ENCODE measurements around the gene SCLT1.

SCLT1 gene

DNA sequence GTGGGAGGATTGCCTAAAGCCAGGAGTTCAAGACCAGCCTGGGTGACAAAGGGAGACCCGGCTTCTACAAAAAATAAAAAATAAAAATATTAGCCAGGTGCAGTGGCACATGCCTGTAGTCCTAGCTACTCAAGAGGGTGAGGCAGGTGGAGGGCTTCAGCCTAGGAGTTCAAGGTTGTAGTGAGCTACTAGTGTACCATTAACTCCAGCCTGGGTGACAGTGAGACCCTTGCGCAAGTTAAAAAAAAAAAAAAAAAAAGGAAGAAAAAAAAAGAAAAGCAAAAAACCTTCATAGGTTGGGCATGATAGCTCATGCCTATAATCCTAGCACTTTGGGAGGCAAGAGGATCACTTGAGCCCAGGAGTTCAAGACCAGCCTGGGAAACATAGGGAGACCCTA lies 5.8 kb downstream of the SCLT1 start:
- TF ChIP-seq TCF12 (IDR thresholded peaks at IDR 0.05; ENCODE audit: low read depth) (no peak), CEBPB (IDR thresholded peaks at IDR 0.05) (no peak), EGR1 (IDR thresholded peaks at IDR 0.05) (no peak), FOXM1 (IDR thresholded peaks at IDR 0.05; ENCODE audit: borderline replicate concordance, low read depth) (no peak), RAD21 (IDR thresholded peaks at IDR 0.05; ENCODE audit: low read depth) (no peak), EP300 (IDR thresholded peaks at IDR 0.05; ENCODE audit: borderline replicate concordance) (no peak), NFIC (IDR thresholded peaks at IDR 0.05) (no peak), CREB1 (IDR thresholded peaks at IDR 0.05; ENCODE audit: low read depth) (no peak), ZBTB7A (IDR thresholded peaks at IDR 0.05; ENCODE audit: low read depth) (no peak), TEAD4 (IDR thresholded peaks at IDR 0.05) (no peak)
- TF ChIP-seq, protein P1, sequence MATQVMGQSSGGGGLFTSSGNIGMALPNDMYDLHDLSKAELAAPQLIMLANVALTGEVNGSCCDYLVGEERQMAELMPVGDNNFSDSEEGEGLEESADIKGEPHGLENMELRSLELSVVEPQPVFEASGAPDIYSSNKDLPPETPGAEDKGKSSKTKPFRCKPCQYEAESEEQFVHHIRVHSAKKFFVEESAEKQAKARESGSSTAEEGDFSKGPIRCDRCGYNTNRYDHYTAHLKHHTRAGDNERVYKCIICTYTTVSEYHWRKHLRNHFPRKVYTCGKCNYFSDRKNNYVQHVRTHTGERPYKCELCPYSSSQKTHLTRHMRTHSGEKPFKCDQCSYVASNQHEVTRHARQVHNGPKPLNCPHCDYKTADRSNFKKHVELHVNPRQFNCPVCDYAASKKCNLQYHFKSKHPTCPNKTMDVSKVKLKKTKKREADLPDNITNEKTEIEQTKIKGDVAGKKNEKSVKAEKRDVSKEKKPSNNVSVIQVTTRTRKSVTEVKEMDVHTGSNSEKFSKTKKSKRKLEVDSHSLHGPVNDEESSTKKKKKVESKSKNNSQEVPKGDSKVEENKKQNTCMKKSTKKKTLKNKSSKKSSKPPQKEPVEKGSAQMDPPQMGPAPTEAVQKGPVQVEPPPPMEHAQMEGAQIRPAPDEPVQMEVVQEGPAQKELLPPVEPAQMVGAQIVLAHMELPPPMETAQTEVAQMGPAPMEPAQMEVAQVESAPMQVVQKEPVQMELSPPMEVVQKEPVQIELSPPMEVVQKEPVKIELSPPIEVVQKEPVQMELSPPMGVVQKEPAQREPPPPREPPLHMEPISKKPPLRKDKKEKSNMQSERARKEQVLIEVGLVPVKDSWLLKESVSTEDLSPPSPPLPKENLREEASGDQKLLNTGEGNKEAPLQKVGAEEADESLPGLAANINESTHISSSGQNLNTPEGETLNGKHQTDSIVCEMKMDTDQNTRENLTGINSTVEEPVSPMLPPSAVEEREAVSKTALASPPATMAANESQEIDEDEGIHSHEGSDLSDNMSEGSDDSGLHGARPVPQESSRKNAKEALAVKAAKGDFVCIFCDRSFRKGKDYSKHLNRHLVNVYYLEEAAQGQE (IDR thresholded peaks at IDR 0.05; ENCODE audit: low read depth): no peak
- TF ChIP-seq, protein P2, sequence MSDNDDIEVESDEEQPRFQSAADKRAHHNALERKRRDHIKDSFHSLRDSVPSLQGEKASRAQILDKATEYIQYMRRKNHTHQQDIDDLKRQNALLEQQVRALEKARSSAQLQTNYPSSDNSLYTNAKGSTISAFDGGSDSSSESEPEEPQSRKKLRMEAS (IDR thresholded peaks at IDR 0.05): no peak
- TF ChIP-seq, protein P3, sequence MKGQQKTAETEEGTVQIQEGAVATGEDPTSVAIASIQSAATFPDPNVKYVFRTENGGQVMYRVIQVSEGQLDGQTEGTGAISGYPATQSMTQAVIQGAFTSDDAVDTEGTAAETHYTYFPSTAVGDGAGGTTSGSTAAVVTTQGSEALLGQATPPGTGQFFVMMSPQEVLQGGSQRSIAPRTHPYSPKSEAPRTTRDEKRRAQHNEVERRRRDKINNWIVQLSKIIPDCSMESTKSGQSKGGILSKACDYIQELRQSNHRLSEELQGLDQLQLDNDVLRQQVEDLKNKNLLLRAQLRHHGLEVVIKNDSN (IDR thresholded peaks at IDR 0.05): no peak

DNA sequence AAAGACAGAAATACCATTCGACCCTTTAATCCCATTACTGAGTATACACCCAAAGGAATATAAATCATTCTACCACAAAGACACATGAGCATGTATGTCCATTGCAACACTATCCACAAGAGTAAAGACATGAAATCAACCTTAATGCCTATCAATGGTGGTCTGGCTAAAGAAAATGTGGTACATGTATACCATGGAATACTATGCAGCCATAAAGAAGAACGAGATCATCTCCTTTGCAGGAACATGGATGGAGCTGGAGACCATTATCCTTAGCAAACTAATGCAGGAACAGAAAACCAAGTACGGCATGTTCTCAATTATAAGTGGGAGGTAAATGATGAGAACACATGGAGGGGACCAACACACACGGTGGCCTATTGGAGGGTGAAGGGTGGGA lies 7.9 kb downstream of the SCLT1 start:
- no peak for TF ChIP-seq TCF12 (IDR thresholded peaks at IDR 0.05; ENCODE audit: low read depth)
- no peak for TF ChIP-seq CREB1 (IDR thresholded peaks at IDR 0.05; ENCODE audit: low read depth)
- TF ChIP-seq TEAD4 (IDR thresholded peaks at IDR 0.05): no peak
- TF ChIP-seq, protein P3 (IDR thresholded peaks at IDR 0.05): no peak
- no peak for TF ChIP-seq YY1 (IDR thresholded peaks at IDR 0.05; ENCODE audit: low read depth)
- no peak for TF ChIP-seq ZBTB7A (IDR thresholded peaks at IDR 0.05; ENCODE audit: low read depth)
- no peak for TF ChIP-seq NFIC (IDR thresholded peaks at IDR 0.05)
- TF ChIP-seq CEBPB (IDR thresholded peaks at IDR 0.05): no peak
- TF ChIP-seq FOXM1 (IDR thresholded peaks at IDR 0.05; ENCODE audit: borderline replicate concordance, low read depth): no peak

DNA sequence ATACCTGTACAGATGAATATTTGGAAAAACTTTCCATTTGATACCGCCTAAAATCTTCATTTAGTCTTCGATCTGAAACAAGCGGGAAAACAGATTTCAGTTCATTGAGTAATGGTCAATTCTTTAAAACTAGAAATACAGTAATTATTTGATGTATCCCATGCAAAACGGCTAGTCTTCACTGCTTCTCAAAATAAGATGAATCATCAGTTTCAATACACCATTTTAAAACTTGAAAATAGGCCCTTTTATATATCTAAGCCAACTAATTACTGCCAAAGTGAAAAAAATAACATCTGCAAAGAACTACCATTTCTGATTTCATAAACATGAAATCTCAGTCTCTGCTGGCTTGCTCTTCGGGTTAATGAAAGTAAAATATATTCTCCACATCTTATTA lies 11.0 kb downstream of the SCLT1 start:
- TF ChIP-seq YY1 (IDR thresholded peaks at IDR 0.05; ENCODE audit: low read depth): no peak

DNA sequence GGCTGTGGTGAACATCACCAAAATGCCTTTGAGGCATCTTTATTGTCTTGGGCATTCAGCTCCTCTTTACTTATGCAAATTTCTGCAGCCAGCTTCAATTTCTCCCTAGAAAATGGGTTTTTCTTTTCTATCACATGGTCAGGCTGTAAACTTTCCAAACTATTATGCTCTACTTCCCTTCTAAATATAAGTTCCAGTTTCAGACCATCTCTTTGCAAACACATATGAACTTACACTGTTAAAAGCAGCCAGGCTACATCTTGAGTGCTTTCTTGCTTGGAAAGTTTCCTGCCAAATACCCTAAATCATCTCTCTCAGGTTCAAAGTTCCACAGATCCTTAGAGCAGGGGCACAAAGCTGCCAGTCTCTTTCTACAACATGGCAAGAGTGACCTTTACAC lies 13.2 kb downstream of the SCLT1 start:
- TF ChIP-seq, protein P2 (IDR thresholded peaks at IDR 0.05): no peak
- TF ChIP-seq EP300 (IDR thresholded peaks at IDR 0.05; ENCODE audit: borderline replicate concordance) (no peak), EGR1 (IDR thresholded peaks at IDR 0.05) (no peak), TEAD4 (IDR thresholded peaks at IDR 0.05) (no peak), TAF1 (IDR thresholded peaks at IDR 0.05; ENCODE audit: low read depth) (no peak), FOXM1 (IDR thresholded peaks at IDR 0.05; ENCODE audit: borderline replicate concordance, low read depth) (no peak), TCF12 (IDR thresholded peaks at IDR 0.05; ENCODE audit: low read depth) (no peak), CEBPB (IDR thresholded peaks at IDR 0.05) (no peak), NFIC (IDR thresholded peaks at IDR 0.05) (no peak), RAD21 (IDR thresholded peaks at IDR 0.05; ENCODE audit: low read depth) (no peak)
- TF ChIP-seq, protein P1 (IDR thresholded peaks at IDR 0.05; ENCODE audit: low read depth): no peak

DNA sequence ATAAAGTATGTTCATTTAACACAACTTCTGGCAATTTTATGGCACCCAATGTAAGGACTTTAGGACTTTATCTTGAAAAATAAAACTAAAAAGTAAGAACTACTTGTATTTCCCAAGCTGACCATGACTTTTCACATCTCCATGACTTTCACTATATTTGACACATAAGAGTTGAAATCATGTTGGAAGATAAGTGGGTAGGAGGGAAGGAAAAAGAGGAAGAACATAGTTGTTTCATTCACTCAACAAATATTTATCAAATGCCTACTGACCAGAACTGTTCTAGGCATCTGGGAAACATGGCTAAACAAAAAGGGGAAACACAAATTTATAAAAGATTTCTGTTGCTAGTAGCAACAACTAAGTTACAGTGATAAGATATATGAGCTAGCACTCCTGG lies 16.0 kb downstream of the SCLT1 start:
- TF ChIP-seq CREB1 (IDR thresholded peaks at IDR 0.05; ENCODE audit: low read depth) (no peak), FOXM1 (IDR thresholded peaks at IDR 0.05; ENCODE audit: borderline replicate concordance, low read depth) (no peak), TEAD4 (IDR thresholded peaks at IDR 0.05) (no peak), RAD21 (IDR thresholded peaks at IDR 0.05; ENCODE audit: low read depth) (no peak), EP300 (IDR thresholded peaks at IDR 0.05; ENCODE audit: borderline replicate concordance) (no peak), ZBTB7A (IDR thresholded peaks at IDR 0.05; ENCODE audit: low read depth) (no peak), NFIC (IDR thresholded peaks at IDR 0.05) (no peak)
- TF ChIP-seq, protein P3 (IDR thresholded peaks at IDR 0.05): no peak
- TF ChIP-seq, protein P2 (IDR thresholded peaks at IDR 0.05): no peak

DNA sequence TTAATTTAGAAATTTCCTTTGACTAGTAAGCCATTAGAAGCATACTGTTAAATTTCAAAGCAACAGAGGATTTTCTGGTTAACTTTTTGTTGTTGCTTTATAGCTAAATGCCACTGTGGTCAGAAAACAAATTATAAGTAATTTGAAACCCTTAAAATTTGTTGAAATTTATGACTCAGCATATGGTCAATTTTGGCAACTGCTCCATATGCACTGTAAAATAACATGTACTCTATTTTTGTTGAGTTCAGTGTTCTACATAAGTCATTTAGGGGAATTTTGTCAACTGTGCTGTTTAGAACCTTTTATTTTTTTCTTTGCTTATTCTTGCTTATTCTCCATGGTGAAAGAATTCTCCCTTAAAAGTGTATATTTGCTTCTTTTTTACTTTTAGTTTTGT lies 28.6 kb downstream of the SCLT1 start:
- TF ChIP-seq CEBPB (IDR thresholded peaks at IDR 0.05): no peak
- no peak for TF ChIP-seq FOXM1 (IDR thresholded peaks at IDR 0.05; ENCODE audit: borderline replicate concordance, low read depth)
- TF ChIP-seq, protein P2 (IDR thresholded peaks at IDR 0.05): no peak
- TF ChIP-seq NFIC (IDR thresholded peaks at IDR 0.05): no peak
- no peak for TF ChIP-seq TCF12 (IDR thresholded peaks at IDR 0.05; ENCODE audit: low read depth)
- TF ChIP-seq TAF1 (IDR thresholded peaks at IDR 0.05; ENCODE audit: low read depth): no peak
- TF ChIP-seq YY1 (IDR thresholded peaks at IDR 0.05; ENCODE audit: low read depth): no peak

Measured in Ishikawa (cell line).